HG03045 (cell line): Measurements from ENCODE around the gene TBCK.
"Not testable (repeated sequence)": the region's sequence is repeated elsewhere in the genome, so short reads cannot be mapped to it uniquely, and the experiment has no call there.

Source experiments
- ATAC-seq: cut with Tn5 transposase; IDR thresholded peaks from one replicate; pipeline ENCODE4 v1.9.1; 2021; ENCODE audit warnings: mild to moderate bottlenecking, moderate library complexity; ENCODE audit not compliant: unreplicated experiment

TBCK gene

GRCh38 chr4:106321814-106322213 lies 5.8 kb upstream of the TBCK start:
- not testable (repeated sequence) for ATAC-seq

- ATAC-seq, result not testable (repeated sequence)
Observed at GRCh38 chr4:106321168-106321567, 5.2 kb upstream of the TBCK start.

DNA sequence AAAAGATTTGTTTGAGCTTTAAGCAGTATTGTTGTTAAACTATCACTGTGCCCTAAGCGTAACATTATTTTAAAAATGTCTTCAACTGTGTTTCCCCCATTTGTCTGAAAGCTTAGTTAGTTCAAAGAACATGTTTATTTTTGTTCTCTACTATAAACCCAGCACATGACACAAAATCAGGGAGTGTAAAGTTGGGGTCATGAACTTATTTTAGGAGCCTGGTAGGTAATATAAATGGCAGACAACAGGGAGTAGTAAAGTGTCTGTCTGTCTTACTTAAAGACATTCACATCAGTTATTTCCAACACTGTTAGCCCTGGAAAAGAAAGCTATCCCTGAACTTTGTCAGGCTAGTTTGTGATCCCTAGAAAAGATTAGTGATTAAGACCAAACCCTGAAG lies 4.2 kb upstream of the TBCK start:
- ATAC-seq, result no peak

DNA sequence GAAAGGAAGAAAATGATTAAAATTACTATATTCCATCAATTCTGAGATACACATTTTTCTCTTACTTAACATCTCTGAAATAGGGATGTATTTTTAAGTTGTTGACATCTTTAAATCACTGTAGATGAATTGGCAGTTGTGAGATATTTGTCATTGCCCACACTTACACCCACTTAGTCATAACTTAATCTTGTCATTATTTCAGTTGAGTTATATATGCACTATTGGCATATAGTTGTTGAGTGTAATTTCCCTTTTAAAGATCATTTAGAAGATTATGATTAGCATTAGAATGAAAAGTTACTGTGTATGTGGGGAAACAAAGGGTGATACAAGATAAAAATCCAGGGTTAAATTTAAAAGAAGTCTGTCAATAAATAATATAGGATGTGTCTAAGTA lies 2.5 kb upstream of the TBCK start:
- no peak for ATAC-seq

- no peak for ATAC-seq
Observed at GRCh38 chr4:106317815-106318214, 1.8 kb upstream of the TBCK start.

DNA sequence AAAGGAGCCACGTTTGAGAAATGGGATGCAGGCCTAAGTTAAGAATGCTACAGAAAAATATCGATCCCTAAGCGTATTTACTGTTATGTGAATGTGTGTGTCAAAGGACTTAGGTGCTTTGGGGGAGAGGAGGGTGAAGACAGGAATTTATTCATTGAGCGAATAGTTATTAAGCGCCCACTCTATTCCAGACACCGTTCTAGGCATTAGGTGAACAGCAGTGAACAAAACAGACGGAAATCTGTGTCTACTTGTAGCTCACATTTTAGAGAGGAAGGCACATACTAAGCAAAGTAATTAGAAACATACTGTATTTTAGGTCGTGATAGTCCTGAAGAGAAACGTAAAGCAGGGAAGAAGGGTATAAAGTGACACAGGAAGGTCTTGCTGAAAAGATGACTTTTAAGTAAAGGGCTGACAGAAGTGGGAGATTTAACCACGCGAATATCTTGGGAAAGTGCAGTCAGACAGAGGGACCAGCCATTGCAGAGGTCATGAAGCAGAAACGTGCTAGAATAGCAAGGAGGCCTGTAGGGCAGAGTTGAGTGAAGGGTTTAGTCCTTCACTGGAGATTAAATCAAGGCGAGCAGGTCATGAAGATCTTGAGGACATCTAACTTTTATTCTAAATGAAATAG lies 882 bp upstream of the TBCK start:
- no peak for ATAC-seq

GRCh38 chr4:106315476-106315967 lies 487 bp downstream of the TBCK start:
- ATAC-seq, result peak; percentile 30

- ATAC-seq, result no peak
Observed at GRCh38 chr4:106314960-106315359, 1.0 kb downstream of the TBCK start.

GRCh38 chr4:106312997-106313522 lies 2.9 kb downstream of the TBCK start:
- no peak for ATAC-seq

- ATAC-seq, result no peak
Observed at GRCh38 chr4:106312377-106312776, 3.6 kb downstream of the TBCK start.

DNA sequence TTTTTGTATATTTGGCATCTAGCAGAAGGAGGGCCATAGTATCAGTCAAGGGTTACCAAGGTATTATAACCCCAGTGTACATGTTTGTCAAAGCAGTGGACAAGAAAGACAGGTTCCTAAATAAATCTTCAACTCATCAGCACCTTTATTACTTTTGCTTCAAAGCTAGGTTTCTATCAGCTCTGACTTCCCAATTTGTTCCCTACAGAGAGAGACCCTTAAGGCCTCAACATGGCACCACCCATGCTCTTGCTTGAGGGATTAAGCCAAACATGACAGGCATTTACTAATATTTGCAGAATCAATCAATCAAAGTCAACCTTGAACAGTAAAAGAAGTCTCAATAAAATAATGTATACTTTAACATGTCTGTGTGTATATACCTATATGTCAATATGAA lies 9.4 kb downstream of the TBCK start:
- no peak for ATAC-seq

DNA sequence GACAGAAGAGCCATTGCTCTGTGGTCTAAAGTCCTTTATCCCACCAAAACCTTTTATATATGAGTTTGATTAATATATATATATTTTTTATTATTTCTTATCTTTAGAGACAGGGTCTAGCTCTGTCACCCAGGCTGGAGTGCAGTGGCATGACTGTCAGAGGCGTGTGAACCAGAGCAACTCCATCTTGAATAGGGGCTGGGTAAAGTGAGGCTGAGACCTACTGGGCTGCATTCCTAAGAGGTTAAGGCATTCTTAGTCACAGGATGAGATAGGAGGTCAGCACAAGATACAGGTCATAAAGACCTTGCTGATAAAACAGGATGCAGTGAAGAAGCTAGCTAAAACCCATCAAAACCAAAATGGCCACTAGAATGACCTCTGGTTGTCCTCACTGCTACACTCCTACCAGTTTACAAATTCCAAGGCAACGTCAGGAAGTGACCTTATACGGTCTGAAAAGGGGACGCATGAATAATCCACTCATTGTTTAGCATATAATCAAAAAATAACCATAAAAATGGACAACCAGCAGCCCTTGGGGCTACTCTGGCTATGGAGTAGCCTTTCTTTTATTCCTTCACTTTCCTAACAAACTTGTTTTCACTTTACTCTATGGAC lies 10.5 kb downstream of the TBCK start:
- ATAC-seq, result no peak

DNA sequence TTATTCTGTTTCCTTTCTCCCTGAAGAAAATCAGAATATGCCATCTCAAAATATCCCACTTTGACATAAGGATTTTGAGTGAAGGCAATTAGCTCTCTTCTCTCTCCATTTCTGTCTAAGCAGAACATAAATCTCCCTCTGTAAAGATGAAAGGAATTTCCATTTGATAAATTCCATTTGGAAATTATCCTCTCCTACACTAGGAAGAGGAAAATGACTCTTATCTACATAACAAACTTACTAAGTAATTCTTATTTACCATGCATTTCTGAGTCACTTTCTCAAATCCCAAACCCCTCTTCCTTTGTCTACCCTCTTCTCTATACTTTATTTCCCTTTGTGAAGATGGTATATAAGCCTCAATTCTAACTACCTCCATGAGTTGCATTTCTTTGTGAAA lies 11.4 kb downstream of the TBCK start:
- ATAC-seq, result no peak

- no peak for ATAC-seq
Observed at GRCh38 chr4:106303548-106304281, 12.3 kb downstream of the TBCK start.

DNA sequence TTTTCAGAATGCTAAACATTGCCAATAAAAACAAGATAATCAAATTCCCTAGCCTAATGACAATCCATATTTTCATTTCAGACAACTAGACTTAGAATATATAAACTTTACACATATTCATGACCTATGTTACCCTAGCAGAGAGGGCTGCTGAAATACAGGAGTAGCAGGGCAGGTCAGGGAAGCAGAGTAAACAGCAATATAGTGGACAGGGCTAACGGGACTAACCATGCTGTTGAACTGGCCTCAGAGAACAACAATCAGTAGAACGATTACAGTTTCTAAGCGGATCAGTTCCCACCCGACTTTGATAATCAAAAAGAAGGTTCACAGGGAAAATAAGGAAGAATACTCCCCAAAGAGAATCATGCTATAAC lies 14.0 kb downstream of the TBCK start:
- ATAC-seq, result no peak

- ATAC-seq, result no peak
Observed at GRCh38 chr4:106301393-106302061, 14.5 kb downstream of the TBCK start.

DNA sequence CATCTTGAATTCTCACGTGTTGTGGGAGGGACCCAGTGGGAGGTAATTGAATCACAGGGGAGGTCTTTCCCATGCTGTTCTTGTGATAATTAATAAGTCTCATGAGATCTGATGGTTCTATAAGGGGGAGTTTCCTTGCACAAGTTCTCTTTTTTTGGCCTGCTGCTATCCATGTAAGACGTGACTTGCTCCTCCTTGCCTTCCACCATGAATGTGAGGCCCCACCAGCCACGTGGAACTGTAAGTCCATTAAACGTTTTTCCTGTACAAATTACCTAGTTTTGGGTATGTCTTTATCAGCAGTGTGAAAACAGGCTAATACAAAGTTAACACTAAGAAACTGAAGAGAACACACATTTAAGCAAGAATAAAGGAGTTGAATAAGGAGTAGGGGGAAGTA lies 16.0 kb downstream of the TBCK start:
- ATAC-seq, result no peak

GRCh38 chr4:106297245-106298035 lies 18.6 kb downstream of the TBCK start:
- ATAC-seq, result no peak

DNA sequence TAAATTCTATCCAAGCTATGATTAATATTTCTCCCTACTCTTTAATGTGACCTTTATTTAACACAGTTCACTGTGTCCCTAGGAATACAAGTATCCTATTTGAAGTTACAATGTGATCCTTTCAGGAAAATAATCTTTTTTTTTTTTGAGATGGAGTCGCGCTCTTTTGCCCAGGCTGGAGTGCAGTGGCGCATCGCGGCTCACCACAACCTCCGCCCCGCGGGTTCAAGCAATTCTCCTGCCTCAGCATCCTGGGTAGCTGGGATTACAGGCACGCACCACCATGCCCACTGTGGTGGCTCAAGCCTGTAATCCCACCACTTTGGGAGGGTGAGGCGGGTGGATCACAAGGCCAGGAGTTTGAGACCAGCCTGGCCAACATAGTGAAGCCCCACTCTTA lies 21.9 kb downstream of the TBCK start:
- no peak for ATAC-seq

- ATAC-seq, result no peak
Observed at GRCh38 chr4:106291678-106292077, 24.3 kb downstream of the TBCK start.

DNA sequence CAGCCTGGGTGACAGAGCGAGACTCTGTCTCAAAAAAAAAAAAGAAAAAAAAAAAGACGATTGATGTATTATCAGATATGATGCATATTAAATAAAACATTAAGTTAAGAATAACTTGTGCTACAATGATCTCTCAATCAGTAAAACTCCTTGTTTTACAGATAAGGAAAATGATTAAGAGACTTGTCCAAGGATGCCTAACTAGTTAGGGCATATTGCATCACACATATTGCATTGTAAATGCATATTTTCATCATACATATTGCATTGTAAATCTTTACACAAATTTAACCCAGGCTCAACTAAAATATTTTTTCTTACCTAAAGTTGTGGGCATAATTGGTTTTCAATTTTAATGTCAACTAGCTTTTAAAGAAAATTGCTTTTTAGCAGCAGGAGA lies 26.3 kb downstream of the TBCK start:
- ATAC-seq, result no peak
